Sigmoid colon (tissue), 4 donors: ENCODE results near the gene MTSS2.
A peak's percentile ranks its signal among the peaks of the same experiment; 100 is the strongest.

Source experiments
- EP300 ChIP-seq, 4 donors: sonication (generic); formaldehyde crosslinking; IDR thresholded peaks; one replicate each; pipeline ENCODE4 v1.6.1; 2017; ENCODE audit warnings: antibody characterized with exemption in 4 of 4
- POLR2A ChIP-seq, 2 donors: fragments of 450-650 bp; IDR thresholded peaks; one replicate each; pipeline ENCODE4 v1.6.1; 2016; ENCODE audit warnings: antibody characterized with exemption in 2 of 2, mild to moderate bottlenecking in 2 of 2, moderate library complexity in 2 of 2
- POLR2AphosphoS5 ChIP-seq, 4 donors: sonication (generic); formaldehyde crosslinking; IDR thresholded peaks; one replicate each; pipeline ENCODE4 v1.6.1; 2017; ENCODE audit warnings: antibody characterized with exemption in 4 of 4
- TF ChIP-seq, protein P1 (sequence below), 4 experiments: fragments of 450-650 bp in 3 of 4; fragments of 200-600 bp in 1 of 4; IDR thresholded peaks; one replicate each; pipeline ENCODE4 v1.5.1; 2016 to 2019; ENCODE audit warnings: antibody characterized with exemption in 4 of 4, mild to moderate bottlenecking in 3 of 4, moderate library complexity in 2 of 4

DNA sequence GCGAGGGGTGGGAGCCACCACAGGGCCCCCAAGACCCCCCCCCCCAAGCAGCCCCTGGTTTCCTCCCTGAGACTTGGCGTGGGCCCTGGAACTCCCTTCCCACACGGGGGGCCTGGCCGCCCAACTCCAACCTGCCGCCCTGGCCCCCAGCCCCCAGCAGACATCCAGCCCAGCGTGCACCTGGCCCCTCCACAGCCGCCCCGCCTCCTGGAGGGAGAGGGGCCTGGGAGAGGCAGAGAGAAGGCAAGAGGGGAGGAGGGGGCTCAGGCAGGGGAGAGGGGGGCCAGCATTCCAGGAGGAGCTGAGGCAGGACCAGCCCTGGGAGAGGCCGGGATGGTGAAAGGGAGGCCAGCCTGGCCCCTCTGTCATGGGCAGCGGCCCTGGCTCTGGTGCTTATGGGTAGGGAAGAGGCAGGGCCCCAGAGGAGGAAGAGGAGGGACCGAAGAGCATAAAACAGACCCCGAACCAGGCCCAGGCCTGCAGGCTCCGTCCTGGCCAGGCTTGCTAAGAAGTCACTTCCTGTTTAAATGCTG is 22.8 kb downstream of the MTSS2 start:
- TF ChIP-seq, protein P1, sequence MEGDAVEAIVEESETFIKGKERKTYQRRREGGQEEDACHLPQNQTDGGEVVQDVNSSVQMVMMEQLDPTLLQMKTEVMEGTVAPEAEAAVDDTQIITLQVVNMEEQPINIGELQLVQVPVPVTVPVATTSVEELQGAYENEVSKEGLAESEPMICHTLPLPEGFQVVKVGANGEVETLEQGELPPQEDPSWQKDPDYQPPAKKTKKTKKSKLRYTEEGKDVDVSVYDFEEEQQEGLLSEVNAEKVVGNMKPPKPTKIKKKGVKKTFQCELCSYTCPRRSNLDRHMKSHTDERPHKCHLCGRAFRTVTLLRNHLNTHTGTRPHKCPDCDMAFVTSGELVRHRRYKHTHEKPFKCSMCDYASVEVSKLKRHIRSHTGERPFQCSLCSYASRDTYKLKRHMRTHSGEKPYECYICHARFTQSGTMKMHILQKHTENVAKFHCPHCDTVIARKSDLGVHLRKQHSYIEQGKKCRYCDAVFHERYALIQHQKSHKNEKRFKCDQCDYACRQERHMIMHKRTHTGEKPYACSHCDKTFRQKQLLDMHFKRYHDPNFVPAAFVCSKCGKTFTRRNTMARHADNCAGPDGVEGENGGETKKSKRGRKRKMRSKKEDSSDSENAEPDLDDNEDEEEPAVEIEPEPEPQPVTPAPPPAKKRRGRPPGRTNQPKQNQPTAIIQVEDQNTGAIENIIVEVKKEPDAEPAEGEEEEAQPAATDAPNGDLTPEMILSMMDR (IDR thresholded peaks at IDR 0.05): no peak
- no peak for TF ChIP-seq POLR2A (IDR thresholded peaks at IDR 0.05)
- TF ChIP-seq POLR2AphosphoS5 (IDR thresholded peaks at IDR 0.05): peak in 1 of 4 donors; percentile 8
- TF ChIP-seq EP300 (IDR thresholded peaks at IDR 0.05): no peak
